CD4-positive, alpha-beta T cell treated with Interleukin-15 for 1 hour (primary cell): ENCODE data around the gene LSM7.
"Not testable (repeated sequence)": the region's sequence is repeated elsewhere in the genome, so short reads cannot be mapped to it uniquely, and the experiment has no call there.

Source experiments
- DNase-seq: peaks from one replicate; pipeline ENCODE4 v3.0.0-alpha.2; 2020

LSM7 gene

GRCh38 chr19:2291185-2291751 is 37.1 kb downstream of the LSM7 start:
- DNase-seq, result no peak

GRCh38 chr19:2290441-2291184 is 37.8 kb downstream of the LSM7 start:
- DNase-seq, result no peak

- DNase-seq, result peak; percentile 73
Measured at GRCh38 chr19:2289714-2290435, 38.5 kb downstream of the LSM7 start.

- no peak for DNase-seq
Measured at GRCh38 chr19:2288818-2289713, 39.3 kb downstream of the LSM7 start.

- DNase-seq, result no peak
Measured at GRCh38 chr19:2288338-2288817, 40.0 kb downstream of the LSM7 start.

GRCh38 chr19:2287585-2288337 is 40.6 kb downstream of the LSM7 start:
- DNase-seq, result no peak

GRCh38 chr19:2286402-2287140 is 41.8 kb downstream of the LSM7 start:
- no peak for DNase-seq

GRCh38 chr19:2283835-2284507 is 44.4 kb downstream of the LSM7 start:
- DNase-seq, result no peak

- no peak for DNase-seq
Measured at GRCh38 chr19:2282862-2283237, 45.5 kb downstream of the LSM7 start.

- DNase-seq, result peak; percentile 58
Measured at GRCh38 chr19:2282062-2282861, 46.1 kb downstream of the LSM7 start, which contains the start of gene PEAK3. TSS of gene PEAK3 (minus strand) at chr19:2282175. CDS start at chr19:2280931, 1,244 bp downstream.

- DNase-seq, result not testable (repeated sequence)
Measured at GRCh38 chr19:2281265-2282061, 46.9 kb downstream of the LSM7 start.

GRCh38 chr19:2280633-2281264 is 47.6 kb downstream of the LSM7 start:
- no peak for DNase-seq

- no peak for DNase-seq
Measured at GRCh38 chr19:2278459-2279158, 49.8 kb downstream of the LSM7 start.

GRCh38 chr19:2277138-2277537 is 51.2 kb downstream of the LSM7 start:
- DNase-seq, result no peak

- DNase-seq, result no peak
Measured at GRCh38 chr19:2276429-2276986, 51.9 kb downstream of the LSM7 start.

GRCh38 chr19:2275588-2276428 is 52.6 kb downstream of the LSM7 start:
- DNase-seq, result no peak
